AG10803 (cell line): ENCODE measurements around the gene CTXN1.
A peak's percentile ranks its signal among the peaks of the same experiment; 100 is the strongest.
"Not testable (repeated sequence)": the region's sequence is repeated elsewhere in the genome, so short reads cannot be mapped to it uniquely, and the experiment has no call there.

Source experiments
- DNase-seq: peaks from one replicate; pipeline ENCODE4 v3.0.0; 2010; ENCODE audit warnings: low read depth
- H3K4me3 ChIP-seq: 2 replicates; pipeline ENCODE4 v1.5.1; 2011; ENCODE audit warnings: mild to moderate bottlenecking, low read length, control low read depth
- CTCF ChIP-seq: conservative IDR thresholded peaks from 2 replicates; pipeline ENCODE4 v1.5.1; 2011; ENCODE audit warnings: mild to moderate bottlenecking, low read length, control low read depth, inconsistent platforms

Gene CTXN1

GRCh38 chr19:7961920-7962626, 36.1 kb upstream of the CTXN1 start:
- no peak for TF ChIP-seq CTCF
- DNase-seq: no peak

GRCh38 chr19:7961082-7961481, 35.1 kb upstream of the CTXN1 start:
- DNase-seq, H3K4me3 ChIP-seq: not testable (repeated sequence)

More at GRCh38 chr19:7961920-7962626, 36.1 kb upstream of the CTXN1 start:
- H3K4me3 ChIP-seq: no peak overlapping the region

GRCh38 chr19:7959211-7959610, 33.3 kb upstream of the CTXN1 start:
- no peak for DNase-seq
- H3K4me3 ChIP-seq: no peak overlapping the region
- TF ChIP-seq CTCF: no peak

GRCh38 chr19:7955696-7956095, 29.8 kb upstream of the CTXN1 start:
- no peak for TF ChIP-seq CTCF
- H3K4me3 ChIP-seq: no peak overlapping the region
- no peak for DNase-seq

GRCh38 chr19:7953576-7953975, 27.6 kb upstream of the CTXN1 start:
- no peak for TF ChIP-seq CTCF
- no peak for DNase-seq

GRCh38 chr19:7953060-7953459, 27.1 kb upstream of the CTXN1 start:
- TF ChIP-seq CTCF: no peak
- DNase-seq: peak; percentile 50
- H3K4me3 ChIP-seq: no peak overlapping the region

More at GRCh38 chr19:7953576-7953975, 27.6 kb upstream of the CTXN1 start:
- no peak overlapping the region for H3K4me3 ChIP-seq

- no peak overlapping the region for H3K4me3 ChIP-seq
- no peak for TF ChIP-seq CTCF
- DNase-seq: no peak
Observed at GRCh38 chr19:7947939-7948338, 22.0 kb upstream of the CTXN1 start.
